ENCODE data around the gene MELK. TPM values are rescaled to one million over a fixed set of nuclear protein-coding genes. Genes with fewer than 3 reads are reported as not detected.

The MELK gene
- total RNA-seq, 1 donor from 2014 or later = 10.6 TPM

- Mint-ChIP-seq H3K9me3 (ENCODE audit: unreplicated experiment) (no peaks in the 10 kb centered on the region), H3K36me3 (ENCODE audit: low read depth, unreplicated experiment) (peaks cover 4% of the 10 kb centered on the region), H3K4me1 (ENCODE audit: unreplicated experiment) (no peaks in the 10 kb centered on the region), H3K4me3 (ENCODE audit: unreplicated experiment) (no peak overlapping the region), H3K27me3 (ENCODE audit: unreplicated experiment) (peaks cover 2% of the 10 kb centered on the region), H3K27ac (ENCODE audit: unreplicated experiment) (no peak overlapping the region)
- DNase-seq (ENCODE audit: low spot score) = no peak
- TF ChIP-seq CTCF (IDR thresholded peaks at IDR 0.05; ENCODE audit: unreplicated experiment) = no peak
Measured at GRCh38 chr9:36676778-36677485, 104.2 kb downstream of the MELK start.

- peaks cover 4% of the 10 kb centered on the region for H3K36me3 Mint-ChIP-seq (ENCODE audit: low read depth, unreplicated experiment)
- peaks cover 2% of the 10 kb centered on the region for H3K27me3 Mint-ChIP-seq (ENCODE audit: unreplicated experiment)
- no peak overlapping the region for H3K4me3 Mint-ChIP-seq (ENCODE audit: unreplicated experiment)
- TF ChIP-seq CTCF (IDR thresholded peaks at IDR 0.05; ENCODE audit: unreplicated experiment) = no peak
- no peaks in the 10 kb centered on the region for H3K9me3 Mint-ChIP-seq (ENCODE audit: unreplicated experiment)
- no peaks in the 10 kb centered on the region for H3K4me1 Mint-ChIP-seq (ENCODE audit: unreplicated experiment)
- no peak for DNase-seq (ENCODE audit: low spot score)
- no peak overlapping the region for H3K27ac Mint-ChIP-seq (ENCODE audit: unreplicated experiment)
Measured at GRCh38 chr9:36677611-36678010, 104.9 kb downstream of the MELK start.

GRCh38 chr9:36679710-36680109, 107.0 kb downstream of the MELK start:
- no peaks in the 10 kb centered on the region for H3K4me1 Mint-ChIP-seq (ENCODE audit: unreplicated experiment)
- no peak for TF ChIP-seq CTCF (IDR thresholded peaks at IDR 0.05; ENCODE audit: unreplicated experiment)
- no peak for DNase-seq (ENCODE audit: low spot score)

GRCh38 chr9:36686471-36686870, 113.8 kb downstream of the MELK start:
- Mint-ChIP-seq H3K4me3 (ENCODE audit: unreplicated experiment) (no peak overlapping the region), H3K27me3 (ENCODE audit: unreplicated experiment) (peaks cover 1% of the 10 kb centered on the region)

More at GRCh38 chr9:36679710-36680109, 107.0 kb downstream of the MELK start:
- H3K27ac Mint-ChIP-seq (ENCODE audit: unreplicated experiment) = no peak overlapping the region
- peaks cover 2% of the 10 kb centered on the region for H3K27me3 Mint-ChIP-seq (ENCODE audit: unreplicated experiment)
- H3K4me3 Mint-ChIP-seq (ENCODE audit: unreplicated experiment) = no peak overlapping the region
- H3K36me3 Mint-ChIP-seq (ENCODE audit: low read depth, unreplicated experiment) = peaks cover 4% of the 10 kb centered on the region
- no peaks in the 10 kb centered on the region for H3K9me3 Mint-ChIP-seq (ENCODE audit: unreplicated experiment)

More at GRCh38 chr9:36686471-36686870, 113.8 kb downstream of the MELK start:
- Mint-ChIP-seq H3K36me3 (ENCODE audit: low read depth, unreplicated experiment) (no peaks in the 10 kb centered on the region), H3K9me3 (ENCODE audit: unreplicated experiment) (no peaks in the 10 kb centered on the region), H3K4me1 (ENCODE audit: unreplicated experiment) (no peaks in the 10 kb centered on the region), H3K27ac (ENCODE audit: unreplicated experiment) (no peak overlapping the region)
- TF ChIP-seq CTCF (IDR thresholded peaks at IDR 0.05; ENCODE audit: unreplicated experiment) = no peak
- no peak for DNase-seq (ENCODE audit: low spot score)
